Stimulated activated CD8-positive, alpha-beta memory T cell treated with anti-CD3 and anti-CD28 coated beads, Interleukin-12 subunit alpha, Interleukin-12 subunit beta, amount 100 ng/mL, for 24 hours (primary cell): Measurements from ENCODE around the gene OTOA.
"Not testable (repeated sequence)": the region's sequence is repeated elsewhere in the genome, so short reads cannot be mapped to it uniquely, and the experiment has no call there.

Experiments used
- DNase-seq: peaks from one replicate; pipeline ENCODE4 v3.0.0-alpha.2; 2020; ENCODE audit errors: extremely low read depth

The OTOA gene

GRCh38 chr16:21641916-21642315, 21.9 kb upstream of the OTOA start:
- DNase-seq, result no peak

GRCh38 chr16:21642861-21643260, 20.9 kb upstream of the OTOA start:
- no peak for DNase-seq

GRCh38 chr16:21643785-21644184, 20.0 kb upstream of the OTOA start:
- DNase-seq, result no peak

- no peak for DNase-seq
Measured at GRCh38 chr16:21644674-21645073, 19.1 kb upstream of the OTOA start.

- DNase-seq, result no peak
Measured at GRCh38 chr16:21645261-21645721, 18.5 kb upstream of the OTOA start.

- no peak for DNase-seq
Measured at GRCh38 chr16:21646091-21646490, 17.7 kb upstream of the OTOA start.

- peak; percentile 45 for DNase-seq
Measured at GRCh38 chr16:21646721-21647561, 16.8 kb upstream of the OTOA start.

GRCh38 chr16:21647562-21648164, 16.1 kb upstream of the OTOA start:
- DNase-seq, result no peak

- not testable (repeated sequence) for DNase-seq
Measured at GRCh38 chr16:21649826-21650406, 13.9 kb upstream of the OTOA start.

- no peak for DNase-seq
Measured at GRCh38 chr16:21650521-21650920, 13.2 kb upstream of the OTOA start.

GRCh38 chr16:21651515-21651914, 12.3 kb upstream of the OTOA start:
- DNase-seq, result no peak

GRCh38 chr16:21652453-21652852, 11.3 kb upstream of the OTOA start, which contains the start of gene IGSF6:
Gene IGSF6, minus strand, starts transcription at chr16:21652608. Its CDS starts 10 bp downstream, at chr16:21652598.
- no peak for DNase-seq

- no peak for DNase-seq
Measured at GRCh38 chr16:21653571-21653970, 10.2 kb upstream of the OTOA start.

GRCh38 chr16:21654466-21654865, 9.3 kb upstream of the OTOA start:
- DNase-seq, result no peak

- DNase-seq, result no peak
Measured at GRCh38 chr16:21654881-21655280, 8.9 kb upstream of the OTOA start.

- no peak for DNase-seq
Measured at GRCh38 chr16:21656795-21657768, 6.7 kb upstream of the OTOA start.

GRCh38 chr16:21659124-21659523, 4.6 kb upstream of the OTOA start:
- DNase-seq, result no peak

GRCh38 chr16:21664801-21665492, 1.2 kb downstream of the OTOA start:
- DNase-seq, result no peak

GRCh38 chr16:21666772-21667171, 3.0 kb downstream of the OTOA start:
- no peak for DNase-seq

GRCh38 chr16:21667575-21667974, 3.8 kb downstream of the OTOA start:
- no peak for DNase-seq

- DNase-seq, result no peak
Measured at GRCh38 chr16:21673469-21673868, 9.7 kb downstream of the OTOA start.
